Neuron (in vitro differentiated cells): ENCODE data around the gene AHCY.
"Not testable (repeated sequence)": the region's sequence is repeated elsewhere in the genome, so short reads cannot be mapped to it uniquely, and the experiment has no call there.

Experiments
- H2AFZ ChIP-seq: one replicate; pipeline ENCODE4 v1.6.1; 2013; ENCODE audit warnings: low read depth, mild to moderate bottlenecking, inconsistent platforms, low read length, moderate library complexity
- H3K27me3 ChIP-seq: one replicate; pipeline ENCODE4 v1.6.1; 2013; ENCODE audit warnings: low read length; ENCODE audit not compliant: insufficient read depth
- H3K36me3 ChIP-seq: one replicate; pipeline ENCODE4 v1.6.1; 2013; ENCODE audit warnings: low read length; ENCODE audit not compliant: insufficient read depth
- H3K4me1 ChIP-seq: one replicate; pipeline ENCODE4 v1.6.1; 2013; ENCODE audit warnings: low read length; ENCODE audit not compliant: insufficient read depth
- H3K4me3 ChIP-seq: 2 replicates; pipeline ENCODE4 v1.5.1; 2013; ENCODE audit warnings: mild to moderate bottlenecking, low read length, moderate library complexity
- H3K9me3 ChIP-seq: one replicate; pipeline ENCODE4 v1.6.1; 2013; ENCODE audit warnings: low read length

AHCY gene

DNA sequence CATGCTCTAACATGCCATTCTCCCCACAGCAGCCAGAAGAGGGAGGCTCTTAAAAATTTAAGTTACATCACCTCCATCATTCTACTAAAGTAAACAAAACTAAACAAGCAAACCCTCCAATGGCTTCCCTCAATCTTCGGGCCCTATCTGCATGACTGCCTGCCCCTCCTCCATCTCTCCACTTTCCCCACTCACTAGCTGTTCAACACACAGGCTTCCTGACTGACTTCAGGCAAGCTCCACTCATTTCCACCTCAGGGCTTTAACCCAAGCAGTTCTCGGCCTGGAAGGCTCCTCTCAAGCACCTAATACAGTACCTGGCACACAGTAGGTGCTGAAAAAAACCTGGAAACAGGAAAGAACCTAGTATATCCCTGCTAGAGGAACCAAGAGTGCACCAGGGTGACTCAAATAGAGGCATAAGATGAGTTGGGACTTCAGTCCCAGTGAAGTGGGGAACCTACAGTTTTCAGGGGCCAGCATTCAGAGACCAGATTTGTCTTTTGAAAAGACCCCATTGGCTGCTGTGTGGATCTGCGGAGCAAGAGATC is 2.8 kb downstream of the AHCY start:
- H3K27me3 ChIP-seq = no peaks in the 10 kb centered on the region
- no peaks in the 10 kb centered on the region for H3K9me3 ChIP-seq
- H2AFZ ChIP-seq = no peak overlapping the region
- H3K4me1 ChIP-seq = peaks cover 20% of the 10 kb centered on the region
- peaks cover 2% of the 10 kb centered on the region for H3K36me3 ChIP-seq
- H3K4me3 ChIP-seq = no peak overlapping the region

DNA sequence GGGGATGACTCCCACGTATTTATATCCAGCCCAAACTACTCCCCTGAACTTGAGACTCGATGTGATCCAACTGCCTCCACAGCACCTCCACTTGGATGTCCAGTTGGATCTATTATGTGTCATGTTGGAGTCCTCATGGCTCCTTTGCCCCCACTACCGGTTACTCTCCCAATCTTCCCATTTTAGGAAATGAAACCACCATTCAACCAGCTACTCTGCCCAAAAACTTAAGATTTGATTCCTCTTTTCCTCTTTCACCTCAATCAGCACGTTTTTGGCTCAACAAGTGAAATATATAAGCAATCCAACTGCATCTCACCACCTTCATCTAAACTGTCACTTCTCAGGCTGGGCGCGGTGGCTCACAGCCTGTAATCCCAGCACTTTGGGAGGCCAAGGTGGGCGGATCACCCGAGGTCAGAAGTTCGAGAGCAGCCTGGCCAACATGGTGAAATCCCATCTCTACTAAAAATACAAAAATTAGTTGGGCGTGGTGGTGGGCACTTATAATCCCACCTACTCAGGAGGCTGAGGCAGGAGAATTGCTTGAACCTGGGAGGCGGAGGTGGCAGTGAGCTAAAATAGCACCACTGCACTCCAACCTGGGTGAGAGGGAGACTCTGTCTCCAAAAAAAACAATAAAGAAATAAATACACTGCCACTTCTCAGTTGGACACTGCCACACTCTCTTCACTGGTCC is 3.4 kb downstream of the AHCY start:
- Histone ChIP-seq H3K4me1 (peaks cover 20% of the 10 kb centered on the region), H3K9me3 (no peaks in the 10 kb centered on the region), H3K4me3 (no peak overlapping the region), H3K36me3 (peaks cover 8% of the 10 kb centered on the region), H2AFZ (no peak overlapping the region), H3K27me3 (no peaks in the 10 kb centered on the region)

DNA sequence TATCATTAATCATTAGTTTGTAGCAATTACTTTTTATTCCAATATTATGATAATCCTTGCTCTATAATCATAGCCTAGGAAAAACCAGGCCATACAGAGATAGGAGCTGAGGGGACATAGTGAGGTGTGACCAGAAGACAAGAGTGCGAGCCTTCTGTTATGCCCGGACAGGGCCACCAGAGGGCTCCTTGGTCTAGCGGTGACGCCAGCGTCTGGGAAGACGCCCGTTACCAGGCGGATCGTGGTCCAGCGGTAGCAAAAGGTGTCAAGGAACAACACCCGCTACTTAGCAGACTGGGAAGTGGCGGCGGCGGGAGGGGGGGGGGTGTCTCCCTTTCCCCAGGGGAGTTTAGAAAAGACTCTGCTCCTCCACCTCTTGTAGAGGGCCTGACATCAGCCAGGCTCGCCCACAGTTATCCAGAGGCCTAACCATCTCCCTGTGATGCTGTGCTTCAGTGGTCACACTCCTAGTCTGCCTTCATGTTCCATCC is 4.8 kb downstream of the AHCY start:
- H3K4me3 ChIP-seq, H3K27me3 ChIP-seq, H2AFZ ChIP-seq, H3K9me3 ChIP-seq: not testable (repeated sequence)
- Histone ChIP-seq H3K36me3 (peaks cover 21% of the 10 kb centered on the region), H3K4me1 (peaks cover 20% of the 10 kb centered on the region)

DNA sequence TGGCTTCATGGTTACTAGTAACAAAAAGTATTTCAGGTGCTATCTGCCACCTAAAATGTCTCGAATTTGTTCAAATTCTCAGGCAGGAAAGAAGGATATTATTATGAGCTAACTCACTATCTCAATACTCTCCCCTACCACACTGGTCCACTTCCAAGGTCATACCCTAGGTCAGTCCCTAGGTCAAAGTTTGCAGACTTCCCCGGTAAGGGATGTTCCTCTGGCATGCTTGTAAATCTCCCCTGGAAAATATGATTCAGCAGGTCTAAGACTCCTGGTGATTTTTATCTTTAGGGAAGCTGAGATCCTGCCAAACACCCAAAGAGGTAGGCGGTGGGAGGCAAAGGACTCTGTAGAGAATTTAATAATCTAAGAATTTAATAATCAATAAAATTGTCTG is 6.7 kb downstream of the AHCY start:
- Histone ChIP-seq H3K4me3 (no peak overlapping the region), H2AFZ (no peak overlapping the region), H3K27me3 (no peaks in the 10 kb centered on the region), H3K9me3 (no peaks in the 10 kb centered on the region), H3K36me3 (peaks cover 37% of the 10 kb centered on the region), H3K4me1 (peaks cover 11% of the 10 kb centered on the region)

GRCh38 chr20:34295284-34295683 is 7.9 kb downstream of the AHCY start:
- Histone ChIP-seq H3K4me1 (no peaks in the 10 kb centered on the region), H2AFZ (no peak overlapping the region), H3K36me3 (peaks cover 47% of the 10 kb centered on the region), H3K27me3 (no peaks in the 10 kb centered on the region), H3K9me3 (no peaks in the 10 kb centered on the region), H3K4me3 (no peak overlapping the region)

- Histone ChIP-seq H3K4me3 (no peak overlapping the region), H3K9me3 (no peaks in the 10 kb centered on the region), H2AFZ (no peak overlapping the region), H3K27me3 (no peaks in the 10 kb centered on the region), H3K4me1 (no peaks in the 10 kb centered on the region), H3K36me3 (peaks cover 53% of the 10 kb centered on the region)
These were observed 8.6 kb downstream of the AHCY start for GRCh38 chr20:34294563-34294962.

- H3K27me3 ChIP-seq = no peaks in the 10 kb centered on the region
- H3K4me1 ChIP-seq = no peaks in the 10 kb centered on the region
- H3K9me3 ChIP-seq = no peaks in the 10 kb centered on the region
- no peak overlapping the region for H2AFZ ChIP-seq
- H3K36me3 ChIP-seq = peaks cover 53% of the 10 kb centered on the region
- no peak overlapping the region for H3K4me3 ChIP-seq
These were observed 9.6 kb downstream of the AHCY start for GRCh38 chr20:34293589-34293988.

GRCh38 chr20:34293119-34293518 is 10.0 kb downstream of the AHCY start:
- Histone ChIP-seq H3K9me3 (no peaks in the 10 kb centered on the region), H3K36me3 (peaks cover 57% of the 10 kb centered on the region), H2AFZ (no peak overlapping the region), H3K4me1 (no peaks in the 10 kb centered on the region), H3K27me3 (no peaks in the 10 kb centered on the region), H3K4me3 (no peak overlapping the region)

DNA sequence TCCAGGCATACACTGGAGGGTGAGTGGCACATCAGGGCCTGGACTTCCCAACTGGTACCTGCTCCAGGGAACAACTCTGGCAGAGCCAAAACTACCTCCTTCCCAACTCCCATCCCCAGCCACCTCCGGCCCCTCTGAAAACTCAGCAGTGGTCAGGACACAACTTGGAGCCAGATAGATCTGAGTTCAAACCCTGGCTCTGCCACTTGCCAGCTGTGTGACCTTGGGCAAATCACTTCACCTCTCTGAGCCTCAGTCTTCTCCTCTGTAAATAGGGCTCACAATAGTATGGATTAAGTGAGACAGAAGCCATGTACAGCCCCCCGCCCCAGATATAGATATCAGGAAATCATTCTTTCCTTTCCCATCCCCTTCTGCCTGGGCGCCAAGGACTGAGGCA is 10.7 kb downstream of the AHCY start:
- no peaks in the 10 kb centered on the region for H3K4me1 ChIP-seq
- H3K27me3 ChIP-seq = no peaks in the 10 kb centered on the region
- no peak overlapping the region for H2AFZ ChIP-seq
- H3K9me3 ChIP-seq = no peaks in the 10 kb centered on the region
- no peak overlapping the region for H3K4me3 ChIP-seq
- peaks cover 63% of the 10 kb centered on the region for H3K36me3 ChIP-seq

GRCh38 chr20:34290471-34290870 is 12.7 kb downstream of the AHCY start:
- Histone ChIP-seq H3K4me1 (no peaks in the 10 kb centered on the region), H3K27me3 (no peaks in the 10 kb centered on the region), H3K4me3 (no peak overlapping the region), H2AFZ (no peak overlapping the region), H3K9me3 (no peaks in the 10 kb centered on the region), H3K36me3 (peaks cover 72% of the 10 kb centered on the region)

DNA sequence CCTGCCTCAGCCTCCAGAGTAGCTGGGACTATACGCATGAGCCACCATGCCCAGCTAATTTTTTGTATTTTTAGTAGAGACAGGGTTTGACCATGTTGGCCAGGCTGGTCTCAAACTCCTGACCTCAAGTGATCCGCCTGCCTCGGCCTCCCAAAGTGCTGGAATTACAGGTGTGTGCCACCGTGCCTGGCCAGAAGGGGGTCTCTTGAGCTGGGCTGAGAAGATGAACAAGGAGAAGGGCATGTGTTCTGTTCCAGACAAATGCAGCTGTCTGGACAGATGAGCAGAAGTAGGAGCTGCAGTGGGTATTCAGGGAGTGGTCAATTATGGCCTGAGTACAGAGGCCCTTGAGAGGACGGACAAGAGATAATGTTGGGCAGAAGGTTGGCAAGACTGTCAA is 15.7 kb downstream of the AHCY start:
- not testable (repeated sequence) for H3K4me3 ChIP-seq, H3K4me1 ChIP-seq, H2AFZ ChIP-seq, H3K9me3 ChIP-seq, H3K27me3 ChIP-seq
- peaks cover 68% of the 10 kb centered on the region for H3K36me3 ChIP-seq

GRCh38 chr20:34285450-34285849 is 17.7 kb downstream of the AHCY start:
- Histone ChIP-seq H3K27me3 (no peaks in the 10 kb centered on the region), H3K4me3 (no peak overlapping the region), H3K4me1 (no peaks in the 10 kb centered on the region), H3K9me3 (no peaks in the 10 kb centered on the region), H2AFZ (no peak overlapping the region), H3K36me3 (peaks cover 67% of the 10 kb centered on the region)

GRCh38 chr20:34283844-34284243 is 19.3 kb downstream of the AHCY start:
- H2AFZ ChIP-seq = no peak overlapping the region
- no peak overlapping the region for H3K4me3 ChIP-seq
- H3K4me1 ChIP-seq = no peaks in the 10 kb centered on the region
- H3K9me3 ChIP-seq = no peaks in the 10 kb centered on the region
- no peaks in the 10 kb centered on the region for H3K27me3 ChIP-seq
- peaks cover 67% of the 10 kb centered on the region for H3K36me3 ChIP-seq

DNA sequence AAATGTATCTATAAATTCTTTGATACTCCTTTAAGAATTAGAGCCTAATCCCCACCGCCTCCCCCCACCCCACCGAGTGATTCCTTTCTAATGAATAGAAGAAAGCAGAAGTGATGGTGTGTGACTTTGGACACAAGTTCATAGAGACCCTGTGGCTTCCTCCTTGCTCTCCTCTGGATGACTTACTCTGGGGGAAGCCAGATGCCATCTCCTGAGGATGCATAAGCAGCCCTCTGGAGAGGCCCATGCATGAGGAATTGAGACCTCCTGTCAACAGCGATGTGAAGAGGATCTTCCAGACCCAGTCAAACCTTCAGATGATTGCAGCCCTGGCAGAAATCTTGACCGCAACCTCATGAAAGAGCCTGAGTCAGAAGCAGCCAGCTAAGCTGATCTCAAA is 21.1 kb downstream of the AHCY start:
- Histone ChIP-seq H3K36me3 (peaks cover 71% of the 10 kb centered on the region), H2AFZ (no peak overlapping the region), H3K4me1 (no peaks in the 10 kb centered on the region), H3K9me3 (no peaks in the 10 kb centered on the region), H3K27me3 (no peaks in the 10 kb centered on the region), H3K4me3 (no peak overlapping the region)
